HepG2 (cell line): ENCODE results near the gene STRADB. TPM values are rescaled to one million over a fixed set of nuclear protein-coding genes. Genes with fewer than 3 reads are reported as not detected.

Source experiments
- ATF1 ChIP-seq: IDR thresholded peaks from 2 replicates; pipeline ENCODE4 v1.6.1; 2016; ENCODE audit warnings: mild to moderate bottlenecking, control low read depth
- GTF2F1 ChIP-seq: fragments of 150-350 bp; IDR thresholded peaks from 2 replicates; pipeline ENCODE4 v1.6.1; 2014; ENCODE audit warnings: low read length
- HHEX ChIP-seq: IDR thresholded peaks from 2 replicates; pipeline ENCODE4 v1.6.1; 2016; ENCODE audit warnings: control low read depth
- HNRNPUL1 ChIP-seq: fragments of 200-400 bp; formaldehyde crosslinking; IDR thresholded peaks from 2 replicates; pipeline ENCODE4 v1.6.1; 2017; ENCODE audit warnings: low read depth, mild to moderate bottlenecking, low read length, moderate library complexity
- ISL2 ChIP-seq: sonication (generic); formaldehyde crosslinking; IDR thresholded peaks from 2 replicates; pipeline ENCODE4 v1.5.0; 2020; ENCODE audit warnings: missing genetic modification reagents
- PHF20 ChIP-seq: sonication (generic); formaldehyde crosslinking; IDR thresholded peaks from 2 replicates; pipeline ENCODE4 v1.5.0; 2020; ENCODE audit warnings: mild to moderate bottlenecking, missing genetic modification reagents
- POLR2AphosphoS2 ChIP-seq: IDR thresholded peaks from 2 replicates; pipeline ENCODE4 v1.6.1; 2011; ENCODE audit warnings: low read depth, low read length, improper control_type of control experiment
- SNAI1 ChIP-seq: sonication (generic); formaldehyde crosslinking; IDR thresholded peaks from 2 replicates; pipeline ENCODE4 v1.5.0; 2020; ENCODE audit warnings: mild to moderate bottlenecking, missing genetic modification reagents, borderline replicate concordance
- TCF7 ChIP-seq: sonication (generic); IDR thresholded peaks from 2 replicates; pipeline ENCODE4 v1.6.1; 2016; ENCODE audit warnings: antibody characterized with exemption, low read depth
- TERF1 ChIP-seq: sonication (generic); formaldehyde crosslinking; IDR thresholded peaks from 2 replicates; pipeline ENCODE4 v1.8.0; 2022; ENCODE audit warnings: mild to moderate bottlenecking, missing genetic modification reagents, moderate library complexity
- U2AF2 ChIP-seq: fragments of 200-400 bp; formaldehyde crosslinking; IDR thresholded peaks from 2 replicates; pipeline ENCODE4 v1.6.1; 2017; ENCODE audit warnings: low read depth, mild to moderate bottlenecking, low read length
- ZBTB21 ChIP-seq: sonication (generic); formaldehyde crosslinking; IDR thresholded peaks from 2 replicates; pipeline ENCODE4 v1.4.0; 2020; ENCODE audit warnings: missing genetic modification reagents
- ZFP36L1 ChIP-seq: sonication (generic); formaldehyde crosslinking; IDR thresholded peaks from 2 replicates; pipeline ENCODE4 v1.8.0; 2022; ENCODE audit warnings: mild to moderate bottlenecking, missing genetic modification reagents, moderate library complexity
- ZFP62 ChIP-seq: sonication (generic); formaldehyde crosslinking; IDR thresholded peaks from 2 replicates; pipeline ENCODE4 v1.4.0; 2020; ENCODE audit warnings: missing genetic modification reagents
- ZMYM4 ChIP-seq: sonication (generic); formaldehyde crosslinking; IDR thresholded peaks from 2 replicates; pipeline ENCODE4 v1.8.1; 2023; ENCODE audit warnings: mild to moderate bottlenecking, missing genetic modification reagents
- ZNF256 ChIP-seq: sonication (generic); formaldehyde crosslinking; conservative IDR thresholded peaks from 2 replicates; pipeline ENCODE4 v1.4.0; 2020; ENCODE audit warnings: missing genetic modification reagents
- ZNF746 ChIP-seq: sonication (generic); formaldehyde crosslinking; IDR thresholded peaks from 2 replicates; pipeline ENCODE4 v1.8.0; 2022; ENCODE audit warnings: mild to moderate bottlenecking, missing genetic modification reagents
- ZNF781 ChIP-seq: sonication (generic); formaldehyde crosslinking; IDR thresholded peaks from 2 replicates; pipeline ENCODE4 v1.5.1; 2020; ENCODE audit warnings: borderline replicate concordance, mild to moderate bottlenecking, missing genetic modification reagents; ENCODE audit errors: not compliant biosample characterization
- polyA plus RNA-seq, 8 experiments: library from polyadenylated mRNA; depleted of rRNA in 3 of 8; stranded (reverse) in 7 of 8; unstranded in 1 of 8; fragments of >200 nt; fragmentation: Illumina TruSeq in 4 of 8; extraction: Trizol in 4 of 8; gene quantifications; 2 replicates each; pipeline versions ENCODE4 v1.2.1 to v1.2.3, GENCODE V29; 2011 to 2016; ENCODE audit warnings: low read depth in 4 of 8, missing spikeins in 1 of 8, mixed read lengths in 1 of 8; ENCODE audit not compliant: insufficient read depth in 1 of 8
- total RNA-seq, 5 experiments: library from RNA; depleted of rRNA; stranded (reverse); fragments of >200 nt; fragmentation: Illumina TruSeq; extraction: Trizol; gene quantifications; 2 replicates each; pipeline ENCODE4 v1.2.3, GENCODE V29; 2016; ENCODE audit warnings: low read depth in 1 of 5
- TF ChIP-seq, protein P1 (sequence below): sonication (generic); formaldehyde crosslinking; IDR thresholded peaks from 2 replicates; pipeline ENCODE4 v1.4.0; 2020; ENCODE audit warnings: mild to moderate bottlenecking, missing genetic modification reagents
- TF ChIP-seq, protein P2 (sequence below): sonication (generic); formaldehyde crosslinking; IDR thresholded peaks from 2 replicates; pipeline ENCODE4 v1.4.0; 2020; ENCODE audit warnings: missing genetic modification reagents
- TF ChIP-seq, protein P3 (sequence below): sonication (generic); formaldehyde crosslinking; IDR thresholded peaks from 2 replicates; pipeline ENCODE4 v1.5.0; 2020; ENCODE audit warnings: missing genetic modification reagents
- TF ChIP-seq, protein P4 (sequence below): sonication (generic); formaldehyde crosslinking; conservative IDR thresholded peaks from 2 replicates; pipeline ENCODE4 v1.4.0; 2020; ENCODE audit warnings: mild to moderate bottlenecking, missing genetic modification reagents, moderate library complexity

The STRADB gene
- total and polyA plus RNA-seq, 2 of the 13 experiments (the other 11 are each of a cell fraction or from before 2014, with no cell fraction given) = 34.1 to 66.6 TPM

GRCh38 chr2:201440182-201440581 lies 11.4 kb upstream of the STRADB start (continued):
- TF ChIP-seq TERF1 (CRISPR knock-in tag) (no peak), ATF1 (no peak), ZFP62 (CRISPR knock-in tag) (no peak), SNAI1 (CRISPR knock-in tag) (no peak), PHF20 (CRISPR knock-in tag) (no peak), ZNF781 (no peak), ZFP36L1 (CRISPR knock-in tag) (no peak), POLR2AphosphoS2 (no peak), HNRNPUL1 (no peak), HHEX (CRISPR knock-in tag) (no peak), ZBTB21 (no peak), ZNF256 (CRISPR knock-in tag) (no peak), ZMYM4 (CRISPR knock-in tag) (peak; percentile 37; the same call in 1 of the 2 replicates), GTF2F1 (no peak), ISL2 (CRISPR knock-in tag) (peak; percentile 32; the same call in 1 of the 2 replicates), U2AF2 (no peak), ZNF746 (CRISPR knock-in tag) (no peak), TCF7 (0 out of 2 replicates have a peak, but pooled peaks have one; percentile 38)
- TF ChIP-seq, protein P1, sequence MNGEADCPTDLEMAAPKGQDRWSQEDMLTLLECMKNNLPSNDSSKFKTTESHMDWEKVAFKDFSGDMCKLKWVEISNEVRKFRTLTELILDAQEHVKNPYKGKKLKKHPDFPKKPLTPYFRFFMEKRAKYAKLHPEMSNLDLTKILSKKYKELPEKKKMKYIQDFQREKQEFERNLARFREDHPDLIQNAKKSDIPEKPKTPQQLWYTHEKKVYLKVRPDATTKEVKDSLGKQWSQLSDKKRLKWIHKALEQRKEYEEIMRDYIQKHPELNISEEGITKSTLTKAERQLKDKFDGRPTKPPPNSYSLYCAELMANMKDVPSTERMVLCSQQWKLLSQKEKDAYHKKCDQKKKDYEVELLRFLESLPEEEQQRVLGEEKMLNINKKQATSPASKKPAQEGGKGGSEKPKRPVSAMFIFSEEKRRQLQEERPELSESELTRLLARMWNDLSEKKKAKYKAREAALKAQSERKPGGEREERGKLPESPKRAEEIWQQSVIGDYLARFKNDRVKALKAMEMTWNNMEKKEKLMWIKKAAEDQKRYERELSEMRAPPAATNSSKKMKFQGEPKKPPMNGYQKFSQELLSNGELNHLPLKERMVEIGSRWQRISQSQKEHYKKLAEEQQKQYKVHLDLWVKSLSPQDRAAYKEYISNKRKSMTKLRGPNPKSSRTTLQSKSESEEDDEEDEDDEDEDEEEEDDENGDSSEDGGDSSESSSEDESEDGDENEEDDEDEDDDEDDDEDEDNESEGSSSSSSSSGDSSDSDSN (CRISPR knock-in tag) = no peak
- TF ChIP-seq, protein P2, sequence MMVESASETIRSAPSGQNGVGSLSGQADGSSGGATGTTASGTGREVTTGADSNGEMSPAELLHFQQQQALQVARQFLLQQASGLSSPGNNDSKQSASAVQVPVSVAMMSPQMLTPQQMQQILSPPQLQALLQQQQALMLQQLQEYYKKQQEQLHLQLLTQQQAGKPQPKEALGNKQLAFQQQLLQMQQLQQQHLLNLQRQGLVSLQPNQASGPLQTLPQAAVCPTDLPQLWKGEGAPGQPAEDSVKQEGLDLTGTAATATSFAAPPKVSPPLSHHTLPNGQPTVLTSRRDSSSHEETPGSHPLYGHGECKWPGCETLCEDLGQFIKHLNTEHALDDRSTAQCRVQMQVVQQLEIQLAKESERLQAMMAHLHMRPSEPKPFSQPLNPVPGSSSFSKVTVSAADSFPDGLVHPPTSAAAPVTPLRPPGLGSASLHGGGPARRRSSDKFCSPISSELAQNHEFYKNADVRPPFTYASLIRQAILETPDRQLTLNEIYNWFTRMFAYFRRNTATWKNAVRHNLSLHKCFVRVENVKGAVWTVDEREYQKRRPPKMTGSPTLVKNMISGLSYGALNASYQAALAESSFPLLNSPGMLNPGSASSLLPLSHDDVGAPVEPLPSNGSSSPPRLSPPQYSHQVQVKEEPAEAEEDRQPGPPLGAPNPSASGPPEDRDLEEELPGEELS (CRISPR knock-in tag) = 0 out of 2 replicates have a peak, but pooled peaks have one; percentile 13
- TF ChIP-seq, protein P3, sequence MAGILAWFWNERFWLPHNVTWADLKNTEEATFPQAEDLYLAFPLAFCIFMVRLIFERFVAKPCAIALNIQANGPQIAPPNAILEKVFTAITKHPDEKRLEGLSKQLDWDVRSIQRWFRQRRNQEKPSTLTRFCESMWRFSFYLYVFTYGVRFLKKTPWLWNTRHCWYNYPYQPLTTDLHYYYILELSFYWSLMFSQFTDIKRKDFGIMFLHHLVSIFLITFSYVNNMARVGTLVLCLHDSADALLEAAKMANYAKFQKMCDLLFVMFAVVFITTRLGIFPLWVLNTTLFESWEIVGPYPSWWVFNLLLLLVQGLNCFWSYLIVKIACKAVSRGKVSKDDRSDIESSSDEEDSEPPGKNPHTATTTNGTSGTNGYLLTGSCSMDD = no peak
- TF ChIP-seq, protein P4, sequence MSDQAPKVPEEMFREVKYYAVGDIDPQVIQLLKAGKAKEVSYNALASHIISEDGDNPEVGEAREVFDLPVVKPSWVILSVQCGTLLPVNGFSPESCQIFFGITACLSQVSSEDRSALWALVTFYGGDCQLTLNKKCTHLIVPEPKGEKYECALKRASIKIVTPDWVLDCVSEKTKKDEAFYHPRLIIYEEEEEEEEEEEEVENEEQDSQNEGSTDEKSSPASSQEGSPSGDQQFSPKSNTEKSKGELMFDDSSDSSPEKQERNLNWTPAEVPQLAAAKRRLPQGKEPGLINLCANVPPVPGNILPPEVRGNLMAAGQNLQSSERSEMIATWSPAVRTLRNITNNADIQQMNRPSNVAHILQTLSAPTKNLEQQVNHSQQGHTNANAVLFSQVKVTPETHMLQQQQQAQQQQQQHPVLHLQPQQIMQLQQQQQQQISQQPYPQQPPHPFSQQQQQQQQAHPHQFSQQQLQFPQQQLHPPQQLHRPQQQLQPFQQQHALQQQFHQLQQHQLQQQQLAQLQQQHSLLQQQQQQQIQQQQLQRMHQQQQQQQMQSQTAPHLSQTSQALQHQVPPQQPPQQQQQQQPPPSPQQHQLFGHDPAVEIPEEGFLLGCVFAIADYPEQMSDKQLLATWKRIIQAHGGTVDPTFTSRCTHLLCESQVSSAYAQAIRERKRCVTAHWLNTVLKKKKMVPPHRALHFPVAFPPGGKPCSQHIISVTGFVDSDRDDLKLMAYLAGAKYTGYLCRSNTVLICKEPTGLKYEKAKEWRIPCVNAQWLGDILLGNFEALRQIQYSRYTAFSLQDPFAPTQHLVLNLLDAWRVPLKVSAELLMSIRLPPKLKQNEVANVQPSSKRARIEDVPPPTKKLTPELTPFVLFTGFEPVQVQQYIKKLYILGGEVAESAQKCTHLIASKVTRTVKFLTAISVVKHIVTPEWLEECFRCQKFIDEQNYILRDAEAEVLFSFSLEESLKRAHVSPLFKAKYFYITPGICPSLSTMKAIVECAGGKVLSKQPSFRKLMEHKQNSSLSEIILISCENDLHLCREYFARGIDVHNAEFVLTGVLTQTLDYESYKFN (CRISPR knock-in tag) = 0 out of 2 replicates have a peak, but pooled peaks have one; percentile 24
